GM18870 (cell line): ENCODE measurements around the gene PWP1.

Experiments
- ATAC-seq: cut with Tn5 transposase; IDR thresholded peaks from one replicate; pipeline ENCODE4 v1.9.1; 2021; ENCODE audit warnings: moderate library complexity; ENCODE audit not compliant: unreplicated experiment

PWP1 gene

GRCh38 chr12:107732365-107732764, 46.8 kb downstream of the PWP1 start:
- ATAC-seq = no peak

- no peak for ATAC-seq
Measured at GRCh38 chr12:107734139-107734538, 48.5 kb downstream of the PWP1 start.

GRCh38 chr12:107735763-107736162, 50.2 kb downstream of the PWP1 start:
- no peak for ATAC-seq

- ATAC-seq = peak; percentile 76
Measured at GRCh38 chr12:107736914-107737313, 51.3 kb downstream of the PWP1 start.

- ATAC-seq = no peak
Measured at GRCh38 chr12:107748472-107748871, 62.9 kb downstream of the PWP1 start.

- no peak for ATAC-seq
Measured at GRCh38 chr12:107749083-107749482, 63.5 kb downstream of the PWP1 start.

GRCh38 chr12:107759410-107759809, 73.8 kb downstream of the PWP1 start:
- no peak for ATAC-seq

- ATAC-seq = peak; percentile 6
Measured at GRCh38 chr12:107760207-107760808, 74.7 kb downstream of the PWP1 start.

- peak; percentile 81 for ATAC-seq
Measured at GRCh38 chr12:107760809-107761501, 75.4 kb downstream of the PWP1 start, which contains the start of gene PRDM4. PRDM4 (minus strand) TSS chr12:107761137; CDS start chr12:107760515, 622 bp downstream.

GRCh38 chr12:107761502-107761904, 75.9 kb downstream of the PWP1 start:
- no peak for ATAC-seq
